Activated T-helper 1 cell treated with anti-CD3 and anti-CD28 coated beads, Interleukin-2, amount 50 U/mL, for 16 hours (primary cell): ENCODE data around the gene FMN1.

Experiments used
- DNase-seq, 2 donors: peaks; one replicate each; pipeline ENCODE4 v3.0.0-alpha.2; 2020; ENCODE audit warnings: low read depth in 1 of 2, low spot score in 1 of 2

Gene FMN1

GRCh38 chr15:32735989-32736700 lies 458.4 kb downstream of the FMN1 start:
- DNase-seq = no peak

- no peak for DNase-seq
Observed at GRCh38 chr15:32733281-32733680, 461.2 kb downstream of the FMN1 start.

- no peak for DNase-seq
Observed at GRCh38 chr15:32732574-32733157, 461.8 kb downstream of the FMN1 start.

- DNase-seq = no peak
Observed at GRCh38 chr15:32730677-32731654, 463.5 kb downstream of the FMN1 start.

- DNase-seq = no peak
Observed at GRCh38 chr15:32729700-32730395, 464.7 kb downstream of the FMN1 start.

- no peak for DNase-seq
Observed at GRCh38 chr15:32723171-32723948, 471.2 kb downstream of the FMN1 start.

GRCh38 chr15:32722136-32722535 lies 472.4 kb downstream of the FMN1 start:
- DNase-seq = no peak

GRCh38 chr15:32721596-32721995 lies 472.9 kb downstream of the FMN1 start:
- no peak for DNase-seq

GRCh38 chr15:32718821-32719716 lies 475.4 kb downstream of the FMN1 start:
- DNase-seq = no peak

- DNase-seq = no peak
Observed at GRCh38 chr15:32718227-32718820, 476.2 kb downstream of the FMN1 start.

- DNase-seq = no peak
Observed at GRCh38 chr15:32717426-32718226, 476.9 kb downstream of the FMN1 start, which contains the start of gene GREM1. GREM1 (plus strand) TSS chr15:32718004; CDS start chr15:32730691, 12,687 bp downstream.

- DNase-seq = no peak
Observed at GRCh38 chr15:32716915-32717425, 477.5 kb downstream of the FMN1 start.

- DNase-seq = no peak
Observed at GRCh38 chr15:32716216-32716914, 478.1 kb downstream of the FMN1 start.
